ENCODE measurements around the gene RHBDL1. TPM values are rescaled to one million over a fixed set of nuclear protein-coding genes. Genes with fewer than 3 reads are reported as not detected.

Gene RHBDL1
- total RNA-seq: 0.36 and 0.47 TPM in 2 replicates

GRCh38 chr16:674968-675883, at the start of gene RHBDL1:
TSS of gene RHBDL1 (plus strand) at chr16:675671. CDS start at chr16:675791, 120 bp downstream.

GRCh38 chr16:630815-631405, 44.6 kb upstream of the RHBDL1 start, which contains the start of gene WFIKKN1:
TSS of gene WFIKKN1 (plus strand) at chr16:630985. CDS start at chr16:631254, 269 bp downstream.

GRCh38 chr16:636206-637080, 39.0 kb upstream of the RHBDL1 start, which contains the start of gene METTL26:
TSS of gene METTL26 (minus strand) at chr16:636305. CDS start at chr16:636290, 15 bp downstream.

GRCh38 chr16:641326-642188, 33.9 kb upstream of the RHBDL1 start, which contains the start of gene MCRIP2:
TSS of gene MCRIP2 (plus strand) at chr16:641828. CDS start at chr16:641992, 164 bp downstream.

GRCh38 chr16:648781-649589, 26.5 kb upstream of the RHBDL1 start, which contains the start of gene WDR90:
TSS of gene WDR90 (plus strand) at chr16:649365. CDS start at chr16:649417, 52 bp downstream.

GRCh38 chr16:667780-668518, 7.5 kb upstream of the RHBDL1 start, which contains the start of gene RHOT2:
TSS of gene RHOT2 (plus strand) at chr16:668132. CDS start at chr16:668200, 68 bp downstream.

GRCh38 chr16:679814-680624, 4.5 kb downstream of the RHBDL1 start, which contains the start of gene STUB1:
TSS of gene STUB1 (plus strand) at chr16:680410. CDS start at chr16:680526, 116 bp downstream.

GRCh38 chr16:684071-684794, 8.8 kb downstream of the RHBDL1 start, which contains the start of gene JMJD8:
TSS of gene JMJD8 (minus strand) at chr16:684334. CDS start at chr16:684319, 15 bp downstream.

GRCh38 chr16:705431-706188, 30.1 kb downstream of the RHBDL1 start, which contains the start of gene FBXL16:
TSS of gene FBXL16 (minus strand) at chr16:705801. CDS start at chr16:697405, 8,396 bp downstream.

GRCh38 chr16:714558-715476, 39.3 kb downstream of the RHBDL1 start, which contains the start of gene METRN:
TSS of gene METRN (plus strand) at chr16:715118. CDS start at chr16:715290, 172 bp downstream.

GRCh38 chr16:720990-721764, 45.7 kb downstream of the RHBDL1 start, which contains the start of gene ANTKMT:
TSS of gene ANTKMT (plus strand) at chr16:721146. CDS start at chr16:721275, 129 bp downstream.

GRCh38 chr16:726438-727290, 51.2 kb downstream of the RHBDL1 start, which contains the start of the genes CCDC78 and HAGHL:
TSS of gene CCDC78 (minus strand) at chr16:726443. CDS start at chr16:726367, 76 bp downstream.
TSS of gene HAGHL (plus strand) at chr16:727106. CDS start at chr16:727510, 404 bp downstream.

